Panc1 (cell line): Measurements from ENCODE around the gene GRID1. TPM values are rescaled to one million over a fixed set of nuclear protein-coding genes. Genes with fewer than 3 reads are reported as not detected.

Experiments
- ATAC-seq: fragments of 200-7000 bp; cut with Tn5 transposase; 2 replicates; pipeline ENCODE4 v1.9.1; 2020; ENCODE audit warnings: mild to moderate bottlenecking, moderate library complexity
- BruUV-seq: library from RNA; stranded (reverse); fragments of 400-500 nt; replicated peaks from 2 replicates; lab custom pipeline; 2021; lab: Mats Ljungman, UMichigan
- CTCF ChIA-PET: fragments of 300-600 bp; sonication (Branson Sonifier 250); formaldehyde crosslinking; loops from one replicate; lab custom pipeline; 2022; ENCODE audit warnings: antibody characterized with exemption; lab: Charles Lee
- POLR2A ChIA-PET: fragments of 300-600 bp; sonication (Branson Sonifier 250); formaldehyde crosslinking; loops from one replicate; lab custom pipeline; 2022; ENCODE audit warnings: antibody characterized with exemption; lab: Charles Lee
- DNase-seq: peaks from one replicate; pipeline ENCODE4 v3.0.0-alpha.2; 2010; ENCODE audit warnings: low read depth, low spot score
- H3K27ac ChIP-seq: 2 replicates; pipeline ENCODE4 v1.5.1; 2011; ENCODE audit warnings: mild to moderate bottlenecking, low read length, inconsistent platforms
- H3K27me3 ChIP-seq: fragments of 200-500 bp; sonication (Bioruptor generic); 2 replicates; pipeline ENCODE4 v1.6.0; 2014; ENCODE audit warnings: low read length, inconsistent platforms; ENCODE audit not compliant: control insufficient read depth, insufficient read depth
- H3K36me3 ChIP-seq: fragments of 200-500 bp; sonication (Bioruptor generic); 2 replicates; pipeline ENCODE4 v1.5.1; 2014; ENCODE audit warnings: inconsistent platforms, mild to moderate bottlenecking, low read length, moderate library complexity; ENCODE audit not compliant: control insufficient read depth, insufficient read depth
- H3K4me1 ChIP-seq: 2 replicates; pipeline ENCODE4 v1.5.1; 2011; ENCODE audit warnings: inconsistent platforms, mild to moderate bottlenecking, low read length, moderate library complexity; ENCODE audit not compliant: control insufficient read depth, insufficient read depth
- H3K4me3 ChIP-seq, 2 experiments: 2 replicates each; pipeline ENCODE4 v1.5.1; 2011 to 2012; ENCODE audit warnings: low read depth in 2 of 2, low read length in 2 of 2, mild to moderate bottlenecking in 2 of 2, inconsistent platforms in 1 of 2, moderate library complexity in 1 of 2
- H3K9me3 ChIP-seq: fragments of 200-500 bp; sonication (Bioruptor generic); 2 replicates; pipeline ENCODE4 v1.5.1; 2014; ENCODE audit warnings: low read depth, mild to moderate bottlenecking, inconsistent platforms, low read length, moderate library complexity; ENCODE audit not compliant: control insufficient read depth, insufficient read depth
- POLR2AphosphoS5 ChIP-seq: IDR thresholded peaks from 2 replicates; pipeline ENCODE4 v1.6.1; 2012; ENCODE audit warnings: mild to moderate bottlenecking, low read depth, low read length, moderate library complexity
- SIN3A ChIP-seq: IDR thresholded peaks from 2 replicates; pipeline ENCODE4 v1.6.1; 2012; ENCODE audit warnings: low read depth, mild to moderate bottlenecking, low read length, moderate library complexity, borderline replicate concordance; ENCODE audit not compliant: insufficient read depth
- TCF7L2 ChIP-seq: IDR thresholded peaks from 2 replicates; pipeline ENCODE4 v1.6.1; 2011; ENCODE audit warnings: mild to moderate bottlenecking, low read depth, low read length, inconsistent platforms
- in situ Hi-C: cut with HindIII; loops from 2 replicates; pipeline ENCODE4 v1.10.0; 2016; ENCODE audit warnings: low sequenced_read_pairs, low pct_unique_long_range_greater_than_20kb
- intact Hi-C: fragments of 100-400 bp; cut with micrococcal nuclease; formaldehyde crosslinking; loops from one replicate; pipeline ENCODE4 v1.10.0; 2022; ENCODE audit not compliant: unreplicated experiment
- total RNA-seq: library from RNA; stranded (reverse); gene quantifications from one replicate; pipeline ENCODE4 v1.2.1, GENCODE V29; 2021; ENCODE audit not compliant: unreplicated experiment
- TF ChIP-seq, protein P1 (sequence below): fragments of 450-650 bp; IDR thresholded peaks from 2 replicates; pipeline ENCODE4 v1.5.1; 2017; ENCODE audit warnings: mild to moderate bottlenecking

GRID1 gene
- total RNA-seq, 1 experiment from 2014 or later, result 2.3 TPM

DNA sequence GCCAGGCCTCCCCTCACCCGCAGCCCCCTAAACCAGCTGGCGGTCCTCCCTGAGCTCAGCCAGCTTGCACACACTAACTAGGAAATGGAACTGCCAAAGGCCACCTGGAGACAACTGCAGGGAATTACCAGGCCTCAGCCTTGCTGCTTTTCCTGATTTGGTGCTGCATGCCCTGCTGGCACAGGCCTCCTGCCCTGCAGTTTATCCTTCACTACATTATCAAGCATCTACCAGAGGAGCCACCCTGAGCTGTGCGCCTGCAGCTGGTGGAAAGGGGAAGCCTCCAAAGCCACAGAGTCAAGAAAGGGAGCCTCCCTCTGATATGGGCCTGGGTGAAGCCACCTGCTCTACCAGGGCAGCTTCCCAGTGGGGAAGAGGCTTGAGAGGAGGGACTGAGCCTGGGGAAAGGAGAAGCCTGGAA lies 139.8 kb downstream of the GRID1 start:
- TF ChIP-seq, protein P1, sequence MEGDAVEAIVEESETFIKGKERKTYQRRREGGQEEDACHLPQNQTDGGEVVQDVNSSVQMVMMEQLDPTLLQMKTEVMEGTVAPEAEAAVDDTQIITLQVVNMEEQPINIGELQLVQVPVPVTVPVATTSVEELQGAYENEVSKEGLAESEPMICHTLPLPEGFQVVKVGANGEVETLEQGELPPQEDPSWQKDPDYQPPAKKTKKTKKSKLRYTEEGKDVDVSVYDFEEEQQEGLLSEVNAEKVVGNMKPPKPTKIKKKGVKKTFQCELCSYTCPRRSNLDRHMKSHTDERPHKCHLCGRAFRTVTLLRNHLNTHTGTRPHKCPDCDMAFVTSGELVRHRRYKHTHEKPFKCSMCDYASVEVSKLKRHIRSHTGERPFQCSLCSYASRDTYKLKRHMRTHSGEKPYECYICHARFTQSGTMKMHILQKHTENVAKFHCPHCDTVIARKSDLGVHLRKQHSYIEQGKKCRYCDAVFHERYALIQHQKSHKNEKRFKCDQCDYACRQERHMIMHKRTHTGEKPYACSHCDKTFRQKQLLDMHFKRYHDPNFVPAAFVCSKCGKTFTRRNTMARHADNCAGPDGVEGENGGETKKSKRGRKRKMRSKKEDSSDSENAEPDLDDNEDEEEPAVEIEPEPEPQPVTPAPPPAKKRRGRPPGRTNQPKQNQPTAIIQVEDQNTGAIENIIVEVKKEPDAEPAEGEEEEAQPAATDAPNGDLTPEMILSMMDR, result no peak
- TF ChIP-seq SIN3A, result no peak
- no TSS peak for BruUV-seq
- no peak for ATAC-seq

GRCh38 chr10:86226016-86226415 lies 140.6 kb downstream of the GRID1 start:
- BruUV-seq, result no TSS peak
- in situ Hi-C loops, result no loop called here
- H3K36me3 ChIP-seq, result no peaks in the 10 kb centered on the region
- intact Hi-C loops, result no loop called here
- H3K27ac ChIP-seq, result no peak overlapping the region
- H3K4me1 ChIP-seq, result no peaks in the 10 kb centered on the region
- no peak overlapping the region for H3K4me3 ChIP-seq
- DNase-seq (no peak), ATAC-seq (no peak)
- ChIA-PET POLR2A (no interaction called here), CTCF (no interaction called here)
- H3K9me3 ChIP-seq, result no peaks in the 10 kb centered on the region
- TF ChIP-seq, protein P1, result no peak
- H3K27me3 ChIP-seq, result no peaks in the 10 kb centered on the region

More for the DNA sequence above, 139.8 kb downstream of the GRID1 start:
- no peak overlapping the region for H3K27ac ChIP-seq
- no peak overlapping the region for H3K4me3 ChIP-seq
- no peaks in the 10 kb centered on the region for H3K9me3 ChIP-seq
- ChIA-PET CTCF (no interaction called here), POLR2A (no interaction called here)
- H3K27me3 ChIP-seq, result no peaks in the 10 kb centered on the region
- in situ Hi-C loops, result no loop called here
- H3K4me1 ChIP-seq, result no peaks in the 10 kb centered on the region
- intact Hi-C loops, result no loop called here
- H3K36me3 ChIP-seq, result no peaks in the 10 kb centered on the region
- no peak for DNase-seq

GRCh38 chr10:86225103-86225782 lies 141.4 kb downstream of the GRID1 start:
- DNase-seq (no peak), ATAC-seq (no peak)
- Histone ChIP-seq H3K27me3 (no peaks in the 10 kb centered on the region), H3K9me3 (no peaks in the 10 kb centered on the region), H3K36me3 (no peaks in the 10 kb centered on the region), H3K4me3 (no peak overlapping the region), H3K4me1 (no peaks in the 10 kb centered on the region), H3K27ac (no peak overlapping the region)
- BruUV-seq, result no TSS peak
- in situ Hi-C loops (no loop called here), intact Hi-C loops (no loop called here)
- CTCF ChIA-PET, result no interaction called here
- POLR2A ChIA-PET, result no interaction called here
- TF ChIP-seq, protein P1, result no peak
- TF ChIP-seq TCF7L2, result no peak
- no peak for TF ChIP-seq POLR2AphosphoS5
